ENCODE data around the gene LRRC37A2. TPM values are rescaled to one million over a fixed set of nuclear protein-coding genes. Genes with fewer than 3 reads are reported as not detected.
"Not testable (repeated sequence)": the region's sequence is repeated elsewhere in the genome, so short reads cannot be mapped to it uniquely, and the experiment has no call there.

Gene LRRC37A2
- total and polyA plus RNA-seq, 10 of the 15 experiments (the other 5 are each of a cell fraction or from before 2014, with no cell fraction given): 2.8 to 10.5 (median 5.9) TPM

DNA sequence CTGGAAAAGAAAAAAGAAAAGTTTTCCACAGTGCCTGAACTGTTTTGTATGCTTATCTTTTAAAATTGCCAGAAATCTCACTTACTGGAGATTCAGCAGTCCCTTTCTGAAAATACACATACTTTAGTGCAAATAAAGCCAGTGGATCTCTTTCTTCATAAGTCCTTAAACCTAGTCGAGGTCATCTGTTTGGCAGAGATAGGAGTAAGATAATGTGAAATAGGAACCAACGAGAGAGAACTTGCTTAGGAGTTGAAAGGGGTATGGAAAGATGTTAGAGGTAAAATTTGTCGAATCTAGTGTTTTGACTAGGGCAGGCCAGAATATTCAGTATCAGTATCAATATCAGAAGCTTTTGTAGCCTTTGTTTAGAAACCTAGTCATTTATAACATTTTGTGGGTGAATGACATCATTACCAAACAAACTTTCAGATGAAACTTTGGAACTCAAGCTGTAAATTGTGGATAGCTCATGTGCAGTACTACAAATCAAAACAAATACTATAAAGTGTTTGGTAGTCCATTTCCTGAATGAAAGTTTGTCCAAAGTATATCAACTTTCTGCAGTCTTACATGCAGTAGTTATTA is 86.2 kb downstream of the LRRC37A2 start:
- H3K4me3 ChIP-seq; CTCF ChIA-PET; SMC1A ChIA-PET (ENCODE audit: uncharacterized antibody, unreplicated experiment); H3K4me2 ChIP-seq (ENCODE audit: control insufficient read depth, insufficient read depth); H3K27ac ChIP-seq (ENCODE audit: control insufficient read depth, insufficient read depth); H4K20me1 ChIP-seq (ENCODE audit: control insufficient read depth, insufficient read depth); POLR2A ChIA-PET; intact Hi-C loops (cut with micrococcal nuclease; ENCODE audit: unreplicated experiment); RAD21 ChIA-PET (ENCODE audit: unreplicated experiment); H3K79me2 ChIP-seq (ENCODE audit: control insufficient read depth, insufficient read depth, low read length); H3K27me3 ChIP-seq (replicated peaks in 1 of 2; ENCODE audit: control insufficient read depth in 2 of 2, insufficient read depth in 2 of 2, low read length in 1 of 2); H3K9ac ChIP-seq (ENCODE audit: control insufficient read depth, insufficient read depth, low read length); H3K9me3 ChIP-seq (replicated peaks; ENCODE audit: control insufficient read depth, insufficient read depth, low read length); H2AFZ ChIP-seq (ENCODE audit: control insufficient read depth, low read depth, low read length); H3K4me1 ChIP-seq (ENCODE audit: control insufficient read depth, insufficient read depth, low read length); H3K36me3 ChIP-seq (ENCODE audit: control insufficient read depth in 2 of 2, insufficient read depth in 2 of 2, low read length in 1 of 2); DNase-seq (ENCODE audit: low read depth, low spot score); in situ Hi-C loops (cut with MboI): not testable (repeated sequence)
- BruUV-seq (replicated peaks): TSS peak; percentile 39
- TF ChIP-seq, protein P1, sequence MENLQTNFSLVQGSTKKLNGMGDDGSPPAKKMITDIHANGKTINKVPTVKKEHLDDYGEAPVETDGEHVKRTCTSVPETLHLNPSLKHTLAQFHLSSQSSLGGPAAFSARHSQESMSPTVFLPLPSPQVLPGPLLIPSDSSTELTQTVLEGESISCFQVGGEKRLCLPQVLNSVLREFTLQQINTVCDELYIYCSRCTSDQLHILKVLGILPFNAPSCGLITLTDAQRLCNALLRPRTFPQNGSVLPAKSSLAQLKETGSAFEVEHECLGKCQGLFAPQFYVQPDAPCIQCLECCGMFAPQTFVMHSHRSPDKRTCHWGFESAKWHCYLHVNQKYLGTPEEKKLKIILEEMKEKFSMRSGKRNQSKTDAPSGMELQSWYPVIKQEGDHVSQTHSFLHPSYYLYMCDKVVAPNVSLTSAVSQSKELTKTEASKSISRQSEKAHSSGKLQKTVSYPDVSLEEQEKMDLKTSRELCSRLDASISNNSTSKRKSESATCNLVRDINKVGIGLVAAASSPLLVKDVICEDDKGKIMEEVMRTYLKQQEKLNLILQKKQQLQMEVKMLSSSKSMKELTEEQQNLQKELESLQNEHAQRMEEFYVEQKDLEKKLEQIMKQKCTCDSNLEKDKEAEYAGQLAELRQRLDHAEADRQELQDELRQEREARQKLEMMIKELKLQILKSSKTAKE (IDR thresholded peaks at IDR 0.05; ENCODE audit: low read depth, poor library complexity, severe bottlenecking): peak; percentile 45
- TF ChIP-seq IKZF2 (IDR thresholded peaks at IDR 0.05) (peak; percentile 65 to 66), BHLHE40 (IDR thresholded peaks at IDR 0.05; ENCODE audit: borderline replicate concordance in 1 of 2, low read depth in 2 of 2, low read length in 1 of 2) (peak in 1 of 2 experiments; percentile 47; a peak in 2 of 4 replicates), ATF7 (IDR thresholded peaks at IDR 0.05; ENCODE audit: low read depth) (peak; percentile 81), JUNB (IDR thresholded peaks at IDR 0.05) (peak; percentile 34), MEF2B (IDR thresholded peaks at IDR 0.05; ENCODE audit: partially characterized antibody, poor library complexity, severe bottlenecking) (peak; percentile 12)
- WGBS (ENCODE audit: insufficient coverage, insufficient replicate concordance, low lambda C conversion rate, missing lambda C conversion rate): 0% methylated on average over 1 of the region's 3 CpGs
- peak; percentile 81 for ATAC-seq
- FAIRE-seq: peak; percentile 95

DNA sequence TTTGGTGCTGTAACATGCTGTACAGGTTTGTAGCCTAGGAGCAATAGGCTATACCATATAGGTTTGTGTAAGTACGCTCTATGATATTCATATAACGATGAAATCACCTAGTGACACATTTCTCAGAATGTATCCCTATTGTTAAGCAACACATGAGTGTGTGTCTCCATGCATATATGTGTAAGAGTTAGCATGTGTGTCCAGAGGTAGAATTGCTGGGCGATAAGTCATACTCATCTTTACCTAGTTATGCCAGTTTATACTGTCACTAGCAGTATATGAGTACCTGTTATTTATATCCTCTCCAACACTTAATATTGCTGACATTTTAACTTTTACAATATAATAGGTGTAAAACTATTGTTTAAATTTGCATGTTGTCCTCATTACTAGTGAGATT is 88.5 kb downstream of the LRRC37A2 start:
- FAIRE-seq, POLR2A ChIA-PET: not testable (repeated sequence)

More for the DNA sequence above, 88.5 kb downstream of the LRRC37A2 start:
- in situ Hi-C loops (cut with MboI); H3K36me3 ChIP-seq (ENCODE audit: control insufficient read depth in 2 of 2, insufficient read depth in 2 of 2, low read length in 1 of 2); ATAC-seq; H3K9me3 ChIP-seq (replicated peaks; ENCODE audit: control insufficient read depth, insufficient read depth, low read length); CTCF ChIA-PET; H3K79me2 ChIP-seq (ENCODE audit: control insufficient read depth, insufficient read depth, low read length); H3K27ac ChIP-seq (ENCODE audit: control insufficient read depth, insufficient read depth); H3K9ac ChIP-seq (ENCODE audit: control insufficient read depth, insufficient read depth, low read length); H4K20me1 ChIP-seq (ENCODE audit: control insufficient read depth, insufficient read depth); DNase-seq (ENCODE audit: low read depth, low spot score); intact Hi-C loops (cut with micrococcal nuclease; ENCODE audit: unreplicated experiment); RAD21 ChIA-PET (ENCODE audit: unreplicated experiment); H2AFZ ChIP-seq (ENCODE audit: control insufficient read depth, low read depth, low read length); H3K27me3 ChIP-seq (replicated peaks in 1 of 2; ENCODE audit: control insufficient read depth in 2 of 2, insufficient read depth in 2 of 2, low read length in 1 of 2); SMC1A ChIA-PET (ENCODE audit: uncharacterized antibody, unreplicated experiment); H3K4me3 ChIP-seq; H3K4me2 ChIP-seq (ENCODE audit: control insufficient read depth, insufficient read depth); BruUV-seq (replicated peaks); H3K4me1 ChIP-seq (ENCODE audit: control insufficient read depth, insufficient read depth, low read length): not testable (repeated sequence)
- WGBS (ENCODE audit: insufficient coverage, insufficient replicate concordance, low lambda C conversion rate, missing lambda C conversion rate): no CpG with 5 or more reads among the region's 3 CpGs
